ENCODE results near the gene SUCLA2.

DNA sequence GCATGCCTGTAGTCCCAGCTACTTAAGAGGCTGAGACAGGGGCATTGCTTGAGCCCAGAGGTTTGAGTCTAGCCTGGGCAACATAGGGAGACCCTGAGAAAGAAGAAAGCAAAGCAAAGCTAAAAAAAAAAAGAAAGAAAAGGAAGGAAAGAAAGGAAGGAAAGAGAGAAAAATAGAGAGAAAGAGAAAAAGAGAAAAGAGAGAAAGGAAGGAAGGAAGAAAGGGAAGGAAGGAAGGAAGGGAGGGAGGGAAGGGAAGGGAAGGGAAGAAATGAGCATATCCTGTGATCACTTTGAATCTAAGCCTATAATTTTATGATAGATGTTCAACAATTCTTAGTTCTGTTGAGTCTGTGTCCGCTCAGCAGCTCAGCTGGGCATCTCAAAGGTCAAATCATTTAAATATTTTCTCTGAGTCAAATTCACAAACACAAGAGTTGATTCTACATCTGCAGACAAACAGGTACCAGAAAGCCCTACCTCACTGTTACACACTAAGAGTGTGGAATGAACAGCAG is 70.4 kb downstream of the SUCLA2 start:
- TF ChIP-seq YY1 (IDR thresholded peaks at IDR 0.05; ENCODE audit: insufficient read depth, insufficient read length) (no peak), ZNF274 (IDR thresholded peaks at IDR 0.05; ENCODE audit: low read depth, low read length) (no peak)
